GM18498 (cell line): ENCODE data around the gene CGRRF1.

Experiments
- ATAC-seq: cut with Tn5 transposase; IDR thresholded peaks from one replicate; pipeline ENCODE4 v1.9.1; 2021; ENCODE audit warnings: mild to moderate bottlenecking, moderate library complexity; ENCODE audit not compliant: unreplicated experiment

CGRRF1 gene

DNA sequence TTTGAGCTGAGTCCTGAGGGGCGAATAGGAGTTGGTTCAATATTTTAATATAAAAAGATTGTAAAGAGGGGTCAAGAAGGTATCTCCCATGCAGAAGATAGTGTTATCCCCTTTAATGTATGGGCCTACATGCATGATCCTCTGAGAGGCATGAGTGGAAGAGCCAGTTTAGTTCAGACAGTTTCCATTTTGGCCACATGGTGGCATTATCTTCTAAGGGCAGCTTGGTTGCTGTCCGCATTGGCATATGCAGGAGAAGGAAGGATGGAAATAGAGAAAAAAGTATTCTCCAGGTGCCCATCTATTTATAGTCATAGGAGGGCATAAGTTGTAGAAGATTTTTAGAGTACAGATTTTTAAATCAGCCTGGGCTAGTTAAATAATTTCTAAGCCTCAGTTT, 62.6 kb downstream of the CGRRF1 start:
- no peak for ATAC-seq

DNA sequence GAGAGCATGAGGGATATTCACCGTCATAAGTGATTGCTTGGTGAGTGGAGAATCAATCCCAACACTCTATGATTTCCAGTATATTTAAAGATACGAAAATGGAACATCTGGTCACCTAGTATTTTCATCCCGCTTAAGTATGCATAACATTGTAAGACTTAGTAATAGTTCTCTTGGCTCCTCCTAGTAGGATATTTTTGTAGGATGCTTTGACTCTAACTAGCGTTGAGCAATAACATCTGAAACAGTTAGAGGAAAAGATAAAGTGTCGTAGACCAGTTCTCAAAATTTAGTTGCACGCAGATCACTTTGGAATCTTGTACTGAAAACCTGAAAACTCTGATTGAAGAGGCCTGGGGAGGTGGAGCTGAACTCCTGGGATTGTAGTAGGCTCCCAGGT, 64.8 kb downstream of the CGRRF1 start:
- ATAC-seq = no peak

DNA sequence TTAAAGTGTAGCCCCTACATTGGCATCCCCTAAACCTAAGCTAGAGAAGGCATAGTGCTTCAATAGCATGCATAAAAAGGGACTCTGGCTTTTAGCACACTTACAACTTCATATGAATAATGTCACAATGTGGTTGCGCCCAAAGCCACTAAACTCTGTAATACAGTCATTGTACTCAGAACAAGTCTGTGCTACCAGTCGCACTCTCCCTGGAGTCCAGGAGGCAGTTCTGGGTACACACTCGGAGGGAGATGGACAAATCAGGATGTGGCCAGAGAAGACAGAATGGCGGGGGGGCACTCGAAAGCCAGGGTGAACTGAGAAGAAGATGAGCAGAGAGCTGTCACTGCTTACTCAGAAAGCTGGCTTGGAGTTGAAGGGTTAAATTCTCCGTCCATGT, 67.8 kb downstream of the CGRRF1 start:
- ATAC-seq = no peak

DNA sequence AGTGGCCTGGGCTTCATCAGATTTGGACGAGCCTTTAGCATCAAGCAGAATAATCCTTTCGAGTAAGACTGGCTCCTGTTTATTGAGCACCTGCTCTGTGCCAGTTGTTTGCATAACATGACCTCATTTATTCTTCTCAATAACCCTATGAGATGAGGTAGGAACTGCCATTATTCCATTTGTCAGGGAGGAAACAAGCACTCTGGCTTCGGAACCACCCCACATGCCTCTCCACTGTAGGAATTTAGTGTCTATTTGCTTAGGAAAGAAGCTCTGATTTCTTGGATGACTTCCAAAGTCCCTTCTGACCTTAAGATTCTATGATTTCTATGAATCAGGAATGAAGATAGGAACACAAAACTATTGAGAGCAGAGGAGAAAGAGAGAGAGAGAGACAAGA, 68.3 kb downstream of the CGRRF1 start:
- no peak for ATAC-seq

DNA sequence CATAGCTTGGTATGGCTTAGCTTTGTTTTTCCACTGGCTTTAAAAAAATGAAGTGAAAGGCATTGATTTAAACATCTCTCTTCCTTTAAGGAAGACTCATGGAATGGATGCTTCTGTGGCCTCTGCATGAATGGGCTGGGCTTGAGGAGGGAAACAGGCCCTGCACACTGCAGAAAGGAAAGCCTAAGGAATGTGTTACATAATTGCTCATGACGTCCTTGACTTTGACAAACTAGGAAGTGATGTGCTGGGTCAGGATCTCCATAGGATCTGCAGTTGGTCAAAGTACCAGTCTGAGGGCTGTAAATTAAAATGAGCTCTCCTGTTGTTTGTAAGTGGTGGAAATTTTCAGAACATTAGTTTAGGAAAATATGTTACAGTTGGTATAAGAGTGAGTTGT, 69.9 kb downstream of the CGRRF1 start:
- ATAC-seq = no peak

DNA sequence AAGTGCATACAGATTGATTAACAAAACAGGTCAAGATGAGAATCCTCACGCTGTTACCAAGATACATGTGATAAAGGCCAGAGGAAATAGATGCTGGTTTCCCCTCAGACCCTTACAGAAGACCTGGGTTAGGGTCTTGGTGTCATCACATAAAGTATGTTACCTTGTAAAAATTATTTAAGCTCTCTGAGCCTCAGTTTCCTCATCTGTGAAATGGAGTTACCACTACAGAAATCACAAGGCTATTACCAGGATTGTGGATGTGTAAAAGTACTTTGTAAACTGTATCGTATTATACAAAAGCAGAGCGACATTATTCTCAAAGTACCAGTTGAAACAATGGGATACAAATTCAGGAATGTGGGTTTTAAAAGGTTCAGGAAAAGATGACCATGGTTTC, 71.2 kb downstream of the CGRRF1 start:
- ATAC-seq = no peak

DNA sequence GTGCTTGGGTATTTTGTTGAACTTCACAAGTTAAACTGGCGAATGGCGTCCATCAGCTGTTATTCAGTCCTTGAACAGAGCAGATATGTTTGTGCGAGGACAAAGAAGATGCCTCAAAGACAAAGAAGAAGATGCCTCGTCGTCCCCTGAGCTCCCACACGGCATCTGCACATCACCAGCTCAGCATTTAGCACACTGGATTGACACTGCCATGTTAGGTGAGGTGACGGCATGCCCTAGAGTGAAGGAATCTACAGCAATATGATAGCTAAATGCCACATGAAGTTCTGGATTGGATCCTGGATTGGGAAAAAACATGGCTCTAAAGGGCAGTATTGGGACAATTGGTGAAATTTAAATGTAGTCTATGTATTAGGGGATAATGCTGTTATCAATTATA, 72.6 kb downstream of the CGRRF1 start:
- no peak for ATAC-seq

DNA sequence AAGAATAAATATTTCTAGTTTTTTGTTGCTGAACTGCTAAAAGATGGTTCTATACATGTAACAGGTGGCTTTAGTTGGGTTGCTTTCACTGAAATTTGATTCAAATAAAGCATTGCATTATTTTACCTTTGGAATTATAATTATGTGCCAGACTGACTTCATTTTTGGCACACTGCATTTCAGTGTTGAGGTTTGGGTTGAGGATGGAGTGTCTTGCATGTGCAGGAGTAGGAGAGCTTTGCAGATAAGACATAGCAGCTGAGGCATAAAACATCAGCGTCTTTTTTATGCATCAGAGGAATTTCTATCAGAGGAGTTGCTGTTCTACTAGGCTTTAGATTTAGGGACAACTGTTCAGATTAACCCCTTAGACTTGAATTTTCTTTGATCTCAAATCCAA, 74.4 kb downstream of the CGRRF1 start:
- ATAC-seq = no peak

DNA sequence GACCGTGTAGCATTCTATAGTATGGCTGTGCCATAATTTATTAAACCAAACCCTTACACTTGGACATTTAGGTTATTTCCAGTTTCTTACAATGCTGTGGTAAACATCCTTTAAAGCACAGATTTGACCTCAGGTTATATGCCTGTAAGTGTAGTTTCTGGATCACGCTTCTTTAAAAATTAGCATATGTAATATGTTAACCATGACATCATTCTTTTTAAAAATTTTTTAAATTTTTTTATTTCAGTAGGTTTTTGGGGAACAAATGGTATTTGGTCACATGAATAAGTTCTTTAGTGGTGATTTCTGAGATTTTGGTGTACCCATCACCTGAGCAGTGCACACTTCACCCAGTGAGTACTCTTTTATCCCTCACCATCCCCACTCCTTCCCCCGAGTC, 75.5 kb downstream of the CGRRF1 start:
- no peak for ATAC-seq
